Caco-2 (cell line): ENCODE measurements around the gene ANGPTL2. TPM values are rescaled to one million over a fixed set of nuclear protein-coding genes. Genes with fewer than 3 reads are reported as not detected.

ENCODE experiments used
- BruUV-seq: library from RNA; stranded (reverse); fragments of 400-500 nt; replicated peaks from 2 replicates; lab custom pipeline; 2021; lab: Mats Ljungman, UMichigan
- CTCF ChIA-PET: fragments of 300-600 bp; sonication (Branson Sonifier 250); formaldehyde crosslinking; loops from one replicate; lab custom pipeline; 2022; ENCODE audit warnings: antibody characterized with exemption; lab: Charles Lee
- POLR2A ChIA-PET: fragments of 300-600 bp; sonication (Branson Sonifier 250); formaldehyde crosslinking; loops from one replicate; lab custom pipeline; 2022; ENCODE audit warnings: antibody characterized with exemption; lab: Charles Lee
- DNase-seq, 2 experiments: peaks; one replicate each; pipeline versions ENCODE4 v3.0.0 to v3.0.0-alpha.2; 2020 to 2022
- H3K27me3 ChIP-seq: replicated peaks from 2 replicates; pipeline ENCODE4 v1.6.0; 2011; ENCODE audit warnings: low read length; ENCODE audit not compliant: control insufficient read depth, insufficient read depth
- H3K36me3 ChIP-seq: 2 replicates; pipeline ENCODE4 v1.5.1; 2011; ENCODE audit warnings: low read length; ENCODE audit not compliant: control insufficient read depth, insufficient read depth
- H3K4me1 ChIP-seq: fragments of 250-450 bp; sonication (Bioruptor Pico); 2 replicates; pipeline ENCODE4 v1.5.1; 2020; ENCODE audit warnings: mild to moderate bottlenecking
- H3K4me3 ChIP-seq: 2 replicates; pipeline ENCODE4 v1.5.1; 2011; ENCODE audit warnings: low read depth, mild to moderate bottlenecking, control low read depth, low read length
- H3K9me3 ChIP-seq: fragments of 250-450 bp; sonication (Bioruptor Pico); 2 replicates; pipeline ENCODE4 v1.5.1; 2020; ENCODE audit warnings: mild to moderate bottlenecking, moderate library complexity
- H3K27ac Mint-ChIP-seq: one replicate; pipeline ENCODE4 v1.8.0; 2022; ENCODE audit warnings: mixed read lengths; ENCODE audit not compliant: unreplicated experiment
- H3K27me3 Mint-ChIP-seq: one replicate; pipeline ENCODE4 v1.8.0; 2022; ENCODE audit warnings: mixed read lengths; ENCODE audit not compliant: insufficient read depth, unreplicated experiment
- H3K36me3 Mint-ChIP-seq: one replicate; pipeline ENCODE4 v1.8.0; 2022; ENCODE audit warnings: mild to moderate bottlenecking, mixed read lengths; ENCODE audit not compliant: insufficient read depth, unreplicated experiment
- H3K4me1 Mint-ChIP-seq: one replicate; pipeline ENCODE4 v1.8.0; 2022; ENCODE audit warnings: low read depth, mixed read lengths; ENCODE audit not compliant: unreplicated experiment
- H3K4me3 Mint-ChIP-seq: one replicate; pipeline ENCODE4 v1.8.0; 2022; ENCODE audit warnings: mild to moderate bottlenecking, moderate library complexity, mixed read lengths; ENCODE audit not compliant: unreplicated experiment
- H3K9me3 Mint-ChIP-seq: one replicate; pipeline ENCODE4 v1.8.0; 2022; ENCODE audit warnings: mixed read lengths; ENCODE audit not compliant: unreplicated experiment
- CTCF ChIP-seq, 2 experiments: fragments of 200-600 bp in 1 of 2; IDR thresholded peaks; 1 replicate in 1 of 2; 2 replicates in 1 of 2; pipeline versions ENCODE4 v1.5.1 to v1.8.0; 2011 to 2022; ENCODE audit warnings: antibody characterized with exemption in 1 of 2, control low read depth in 1 of 2, inconsistent platforms in 1 of 2, low read depth in 1 of 2, low read length in 1 of 2, mild to moderate bottlenecking in 1 of 2, moderate library complexity in 1 of 2; ENCODE audit not compliant: insufficient read depth in 1 of 2, severe bottlenecking in 1 of 2, unreplicated experiment in 1 of 2
- intact Hi-C: fragments of 100-400 bp; cut with micrococcal nuclease; formaldehyde crosslinking; loops from one replicate; pipeline ENCODE4 v1.10.0; 2022; ENCODE audit not compliant: unreplicated experiment
- total RNA-seq: library from RNA; stranded (reverse); gene quantifications from 2 replicates; pipeline ENCODE4 v1.2.3, GENCODE V29; 2022

ANGPTL2 gene
- total RNA-seq, 1 experiment from 2014 or later, result not detected

- no TSS peak for BruUV-seq
- Histone ChIP-seq H3K36me3 (no peaks in the 10 kb centered on the region; the same call in 1 of the 2 replicates), H3K9me3 (no peaks in the 10 kb centered on the region), H3K27me3 (no peaks in the 10 kb centered on the region), H3K4me1 (peaks cover 8% of the 10 kb centered on the region), H3K4me3 (no peak overlapping the region)
- H3K27ac Mint-ChIP-seq, result no peak overlapping the region
- peaks cover 7% of the 10 kb centered on the region for H3K4me1 Mint-ChIP-seq
- no peak for TF ChIP-seq CTCF (IDR thresholded peaks at IDR 0.05; ENCODE audit: insufficient read depth in 1 of 2, low read depth in 1 of 2, low read length in 1 of 2, severe bottlenecking in 1 of 2, unreplicated experiment in 1 of 2)
- intact Hi-C loops, result no loop called here
- H3K4me3 Mint-ChIP-seq, result no peak overlapping the region
- ChIA-PET CTCF (no interaction called here), POLR2A (no interaction called here)
- no peaks in the 10 kb centered on the region for H3K27me3 Mint-ChIP-seq
- H3K36me3 Mint-ChIP-seq, result peaks cover 6% of the 10 kb centered on the region
- no peaks in the 10 kb centered on the region for H3K9me3 Mint-ChIP-seq
- DNase-seq, result no peak
Measured at GRCh38 chr9:127136880-127137639, 14.6 kb upstream of the ANGPTL2 start.

DNA sequence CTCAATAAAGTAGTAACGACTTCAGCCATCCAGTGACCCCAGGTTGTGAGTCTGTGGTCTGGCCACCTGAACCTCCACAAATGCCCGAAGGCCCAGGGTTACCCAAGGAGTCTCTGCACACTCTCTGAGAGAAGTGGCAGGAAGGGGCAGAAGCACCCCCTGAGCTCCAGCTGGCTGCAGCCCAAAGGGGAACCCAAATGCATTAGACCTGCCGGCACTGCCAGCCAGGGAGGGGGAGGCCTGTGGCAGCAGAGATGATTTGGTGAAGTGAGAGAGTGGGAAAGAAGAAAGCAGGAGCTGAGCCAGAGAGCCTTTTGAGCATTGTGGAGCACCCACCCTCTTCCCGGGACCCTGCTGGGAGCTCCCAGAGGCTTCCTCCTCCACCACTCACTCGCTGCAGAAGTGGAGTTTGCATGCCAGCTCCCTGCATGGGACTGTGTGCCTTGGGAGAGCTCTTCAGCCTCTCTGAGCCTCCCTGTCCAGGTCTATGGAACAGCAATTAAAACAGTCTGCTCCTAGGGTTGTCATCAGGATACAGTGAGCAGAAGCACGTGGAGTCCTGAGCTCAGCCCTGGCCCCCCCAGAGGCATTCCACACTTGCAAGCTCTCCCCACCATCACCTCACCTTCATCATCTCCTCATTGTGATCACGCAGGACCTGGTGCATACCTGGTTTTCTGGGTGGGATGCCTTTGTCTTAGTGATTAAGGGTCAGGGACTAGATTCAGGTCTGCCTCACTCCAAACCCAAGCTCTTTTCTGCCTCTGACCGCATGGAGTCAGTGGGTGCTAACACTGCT, 13.8 kb upstream of the ANGPTL2 start:
- H3K4me3 ChIP-seq, result no peak overlapping the region
- no peak overlapping the region for H3K4me3 Mint-ChIP-seq
- peaks cover 15% of the 10 kb centered on the region for H3K4me1 ChIP-seq
- H3K27me3 Mint-ChIP-seq, result no peaks in the 10 kb centered on the region
- H3K9me3 ChIP-seq, result no peaks in the 10 kb centered on the region
- no TSS peak for BruUV-seq
- CTCF ChIA-PET, result no interaction called here
- peaks cover 6% of the 10 kb centered on the region for H3K36me3 Mint-ChIP-seq
- POLR2A ChIA-PET, result no interaction called here
- H3K9me3 Mint-ChIP-seq, result no peaks in the 10 kb centered on the region
- no peaks in the 10 kb centered on the region for H3K27me3 ChIP-seq
- TF ChIP-seq CTCF (IDR thresholded peaks at IDR 0.05; ENCODE audit: insufficient read depth in 1 of 2, low read depth in 1 of 2, low read length in 1 of 2, severe bottlenecking in 1 of 2, unreplicated experiment in 1 of 2), result no peak
- intact Hi-C loops, result no loop called here
- H3K4me1 Mint-ChIP-seq, result peaks cover 11% of the 10 kb centered on the region
- H3K36me3 ChIP-seq, result no peaks in the 10 kb centered on the region; the same call in 1 of the 2 replicates
- H3K27ac Mint-ChIP-seq, result no peak overlapping the region
- no peak for DNase-seq

- Histone ChIP-seq H3K36me3 (no peaks in the 10 kb centered on the region; the same call in 1 of the 2 replicates), H3K27me3 (no peaks in the 10 kb centered on the region), H3K4me1 (peaks cover 26% of the 10 kb centered on the region), H3K4me3 (no peak overlapping the region), H3K9me3 (no peaks in the 10 kb centered on the region)
- intact Hi-C loops, result no loop called here
- ChIA-PET POLR2A (no interaction called here), CTCF (no interaction called here)
- TF ChIP-seq CTCF (IDR thresholded peaks at IDR 0.05; ENCODE audit: insufficient read depth in 1 of 2, low read depth in 1 of 2, low read length in 1 of 2, severe bottlenecking in 1 of 2, unreplicated experiment in 1 of 2), result no peak
- H3K27ac Mint-ChIP-seq, result no peak overlapping the region
- no peaks in the 10 kb centered on the region for H3K9me3 Mint-ChIP-seq
- H3K27me3 Mint-ChIP-seq, result no peaks in the 10 kb centered on the region
- no TSS peak for BruUV-seq
- H3K36me3 Mint-ChIP-seq, result no peaks in the 10 kb centered on the region
- no peak overlapping the region for H3K4me3 Mint-ChIP-seq
- peaks cover 11% of the 10 kb centered on the region for H3K4me1 Mint-ChIP-seq
- DNase-seq, result no peak
Measured at GRCh38 chr9:127135056-127135745, 12.8 kb upstream of the ANGPTL2 start.
